ENCODE measurements around the gene AVP. TPM values are rescaled to one million over a fixed set of nuclear protein-coding genes. Genes with fewer than 3 reads are reported as not detected.

AVP gene
- total RNA-seq, 1 experiment from 2014 or later: not detected

- ChIA-PET POLR2A (ENCODE audit: unreplicated experiment) (interaction anchor here (0.6 kb wide), 1 partner anchor 732 kb away, joined by 3 read pairs; the partner anchor contains the start of gene AP5S1), CTCF (no interaction called here)
- TF ChIP-seq, protein P1, sequence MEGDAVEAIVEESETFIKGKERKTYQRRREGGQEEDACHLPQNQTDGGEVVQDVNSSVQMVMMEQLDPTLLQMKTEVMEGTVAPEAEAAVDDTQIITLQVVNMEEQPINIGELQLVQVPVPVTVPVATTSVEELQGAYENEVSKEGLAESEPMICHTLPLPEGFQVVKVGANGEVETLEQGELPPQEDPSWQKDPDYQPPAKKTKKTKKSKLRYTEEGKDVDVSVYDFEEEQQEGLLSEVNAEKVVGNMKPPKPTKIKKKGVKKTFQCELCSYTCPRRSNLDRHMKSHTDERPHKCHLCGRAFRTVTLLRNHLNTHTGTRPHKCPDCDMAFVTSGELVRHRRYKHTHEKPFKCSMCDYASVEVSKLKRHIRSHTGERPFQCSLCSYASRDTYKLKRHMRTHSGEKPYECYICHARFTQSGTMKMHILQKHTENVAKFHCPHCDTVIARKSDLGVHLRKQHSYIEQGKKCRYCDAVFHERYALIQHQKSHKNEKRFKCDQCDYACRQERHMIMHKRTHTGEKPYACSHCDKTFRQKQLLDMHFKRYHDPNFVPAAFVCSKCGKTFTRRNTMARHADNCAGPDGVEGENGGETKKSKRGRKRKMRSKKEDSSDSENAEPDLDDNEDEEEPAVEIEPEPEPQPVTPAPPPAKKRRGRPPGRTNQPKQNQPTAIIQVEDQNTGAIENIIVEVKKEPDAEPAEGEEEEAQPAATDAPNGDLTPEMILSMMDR (conservative IDR thresholded peaks at IDR 0.05): no peak
- no peak for TF ChIP-seq EZH2 (IDR thresholded peaks at IDR 0.05; ENCODE audit: low read depth)
Measured at GRCh38 chr20:3088031-3088430, 3.5 kb upstream of the AVP start.

GRCh38 chr20:3085571-3086072 is 1.1 kb upstream of the AVP start:
- CTCF ChIA-PET: interaction anchor here (0.6 kb wide), 1 partner anchor 349 kb away, joined by 5 read pairs; no protein-coding TSS in a partner anchor
- DNase-seq: no peak
- Histone ChIP-seq H2AFZ (no peak overlapping the region), H3K27me3 (ENCODE audit: insufficient read depth, low read depth) (peaks cover 4% of the 10 kb centered on the region; the same call in 1 of the 2 replicates), H3K27ac (no peak overlapping the region), H3K4me1 (replicated peaks; ENCODE audit: insufficient read depth) (peaks cover 9% of the 10 kb centered on the region), H3F3A (ENCODE audit: insufficient read depth, low read depth) (no peaks in the 10 kb centered on the region; the same call in 1 of the 2 replicates), H3K4me3 (no peak overlapping the region), H3K79me2 (ENCODE audit: low read depth) (no peaks in the 10 kb centered on the region), H4K20me1 (ENCODE audit: insufficient read depth) (no peaks in the 10 kb centered on the region), H3K9me3 (ENCODE audit: insufficient read depth, low read depth) (no peaks in the 10 kb centered on the region), H3K9me2 (ENCODE audit: insufficient read depth) (no peaks in the 10 kb centered on the region), H3K36me3 (ENCODE audit: low read depth) (no peaks in the 10 kb centered on the region), H3K4me2 (no peak overlapping the region)
- TF ChIP-seq, protein P1 (conservative IDR thresholded peaks at IDR 0.05): no peak
- no peak for TF ChIP-seq EZH2 (IDR thresholded peaks at IDR 0.05; ENCODE audit: low read depth)
- BruUV-seq (replicated peaks): no TSS peak
- intact Hi-C loops (cut with micrococcal nuclease; ENCODE audit: unreplicated experiment): no loop called here
- POLR2A ChIA-PET (ENCODE audit: unreplicated experiment): no interaction called here

More at GRCh38 chr20:3088031-3088430, 3.5 kb upstream of the AVP start:
- Histone ChIP-seq H3K4me2 (no peak overlapping the region), H3F3A (ENCODE audit: insufficient read depth, low read depth) (no peaks in the 10 kb centered on the region), H2AFZ (no peak overlapping the region), H4K20me1 (ENCODE audit: insufficient read depth) (no peaks in the 10 kb centered on the region), H3K9me2 (ENCODE audit: insufficient read depth) (no peaks in the 10 kb centered on the region), H3K36me3 (ENCODE audit: low read depth) (no peaks in the 10 kb centered on the region), H3K27me3 (ENCODE audit: insufficient read depth, low read depth) (peaks cover 4% of the 10 kb centered on the region; the same call in 1 of the 2 replicates), H3K4me3 (no peak overlapping the region), H3K4me1 (replicated peaks; ENCODE audit: insufficient read depth) (no peaks in the 10 kb centered on the region), H3K9me3 (ENCODE audit: insufficient read depth, low read depth) (no peaks in the 10 kb centered on the region), H3K27ac (no peak overlapping the region), H3K79me2 (ENCODE audit: low read depth) (no peaks in the 10 kb centered on the region)
- DNase-seq: no peak
- intact Hi-C loops (cut with micrococcal nuclease; ENCODE audit: unreplicated experiment): no loop called here
- BruUV-seq (replicated peaks): no TSS peak

DNA sequence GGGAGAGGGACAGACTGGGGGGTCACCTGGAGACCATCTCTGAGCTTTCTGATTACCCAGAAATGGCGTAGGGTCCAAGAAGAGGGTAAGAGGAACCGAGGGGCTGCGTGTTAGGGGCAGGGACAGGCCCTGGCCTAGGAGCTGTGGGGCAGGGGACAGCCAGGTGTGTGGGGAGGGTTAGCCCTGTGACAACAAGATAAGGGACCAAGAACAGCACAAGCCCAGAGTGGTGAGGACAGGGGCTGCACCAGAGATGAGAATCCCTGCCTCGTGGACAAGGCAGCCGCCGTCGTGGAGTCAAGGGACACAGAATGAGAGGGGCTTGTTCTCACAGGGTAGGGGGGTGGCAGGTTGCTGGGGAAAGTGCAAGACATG is 449 bp upstream of the AVP start:
- ChIA-PET CTCF (no interaction called here), POLR2A (ENCODE audit: unreplicated experiment) (no interaction called here)
- DNase-seq: no peak
- H3K4me1 ChIP-seq (replicated peaks; ENCODE audit: insufficient read depth): peaks cover 12% of the 10 kb centered on the region
- intact Hi-C loops (cut with micrococcal nuclease; ENCODE audit: unreplicated experiment): no loop called here
- no peaks in the 10 kb centered on the region for H3K36me3 ChIP-seq (ENCODE audit: low read depth)
- no peaks in the 10 kb centered on the region; the same call in 1 of the 2 replicates for H3K27me3 ChIP-seq (ENCODE audit: insufficient read depth, low read depth)
- no peak overlapping the region for H2AFZ ChIP-seq
- no peaks in the 10 kb centered on the region for H3K9me3 ChIP-seq (ENCODE audit: insufficient read depth, low read depth)
- no peak overlapping the region for H3K4me2 ChIP-seq
- no peak overlapping the region for H3K4me3 ChIP-seq
- no peak overlapping the region for H3K27ac ChIP-seq
- H3F3A ChIP-seq (ENCODE audit: insufficient read depth, low read depth): no peaks in the 10 kb centered on the region; the same call in 1 of the 2 replicates
- no TSS peak for BruUV-seq (replicated peaks)
- H4K20me1 ChIP-seq (ENCODE audit: insufficient read depth): no peaks in the 10 kb centered on the region
- no peaks in the 10 kb centered on the region for H3K9me2 ChIP-seq (ENCODE audit: insufficient read depth)
- no peaks in the 10 kb centered on the region for H3K79me2 ChIP-seq (ENCODE audit: low read depth)
- no peak for TF ChIP-seq EZH2 (IDR thresholded peaks at IDR 0.05; ENCODE audit: low read depth)
- TF ChIP-seq, protein P1 (conservative IDR thresholded peaks at IDR 0.05): no peak

Measured in PC-9 (cell line).